AG04449 (cell line): Measurements from ENCODE around the gene MIER2.
"Not testable (repeated sequence)": the region's sequence is repeated elsewhere in the genome, so short reads cannot be mapped to it uniquely, and the experiment has no call there.

Experiments
- CTCF ChIA-PET: fragments of 350-600 bp; formaldehyde crosslinking; extraction: SDS; loops from one replicate; lab custom pipeline; 2021; ENCODE audit warnings: antibody characterized with exemption; lab: Yijun Ruan, JAX
- POLR2A ChIA-PET: fragments of 400-600, 350-600 bp; formaldehyde crosslinking; extraction: SDS; loops from one replicate; lab custom pipeline; 2020; ENCODE audit warnings: antibody characterized with exemption, inconsistent platforms; lab: Yijun Ruan, JAX
- DNase-seq: peaks from one replicate; pipeline ENCODE4 v3.0.0-alpha.2; 2010; ENCODE audit warnings: low read depth, low spot score
- H3K4me3 ChIP-seq: 2 replicates; pipeline ENCODE4 v1.5.1; 2011; ENCODE audit warnings: low read depth, mild to moderate bottlenecking, control low read depth, low read length
- CTCF ChIP-seq: IDR thresholded peaks from one replicate; pipeline ENCODE4 v1.5.1; 2011; ENCODE audit warnings: mild to moderate bottlenecking, moderate library complexity, low read length, control low read depth, inconsistent platforms; ENCODE audit not compliant: insufficient read depth; ENCODE audit errors: missing control alignments

The MIER2 gene

GRCh38 chr19:383922-384798, 39.6 kb upstream of the MIER2 start:
- peak; percentile 46 for TF ChIP-seq CTCF
- ChIA-PET POLR2A (no interaction called here), CTCF (interaction anchor here (1.6 kb wide), 1 partner anchor 123 kb away, joined by 6 read pairs; the partner anchor contains the start of gene TPGS1)
- no peak for DNase-seq
- no peak overlapping the region for H3K4me3 ChIP-seq

- no peak for TF ChIP-seq CTCF
- ChIA-PET POLR2A (no interaction called here), CTCF (no interaction called here)
- DNase-seq: no peak
- no peak overlapping the region for H3K4me3 ChIP-seq
Observed at GRCh38 chr19:383040-383439, 38.4 kb upstream of the MIER2 start.

GRCh38 chr19:382578-382977, 38.0 kb upstream of the MIER2 start:
- peak; percentile 3 for DNase-seq
- CTCF ChIA-PET, POLR2A ChIA-PET, H3K4me3 ChIP-seq: not testable (repeated sequence)

GRCh38 chr19:381901-382300, 37.3 kb upstream of the MIER2 start:
- CTCF ChIA-PET, H3K4me3 ChIP-seq, POLR2A ChIA-PET, DNase-seq: not testable (repeated sequence)

- DNase-seq, CTCF ChIA-PET, POLR2A ChIA-PET: not testable (repeated sequence)
Observed at GRCh38 chr19:380618-381219, 36.1 kb upstream of the MIER2 start.

GRCh38 chr19:379796-380195, 35.2 kb upstream of the MIER2 start:
- POLR2A ChIA-PET: no interaction called here
- DNase-seq: no peak

More at GRCh38 chr19:380618-381219, 36.1 kb upstream of the MIER2 start:
- not testable (repeated sequence) for H3K4me3 ChIP-seq

GRCh38 chr19:378706-379105, 34.1 kb upstream of the MIER2 start:
- ChIA-PET CTCF (no interaction called here), POLR2A (no interaction called here)
- no peak for TF ChIP-seq CTCF
- H3K4me3 ChIP-seq: no peak overlapping the region
- no peak for DNase-seq

More at GRCh38 chr19:379796-380195, 35.2 kb upstream of the MIER2 start:
- no peak for TF ChIP-seq CTCF
- CTCF ChIA-PET: no interaction called here
- no peak overlapping the region for H3K4me3 ChIP-seq
